Islet precursor cell (in vitro differentiated cells): ENCODE results near the gene GUCA2A.
"Not testable (repeated sequence)": the region's sequence is repeated elsewhere in the genome, so short reads cannot be mapped to it uniquely, and the experiment has no call there.

Source experiments
- DNase-seq: peaks from one replicate; pipeline ENCODE4 v3.0.0-alpha.2; 2018

GUCA2A gene, protein sequence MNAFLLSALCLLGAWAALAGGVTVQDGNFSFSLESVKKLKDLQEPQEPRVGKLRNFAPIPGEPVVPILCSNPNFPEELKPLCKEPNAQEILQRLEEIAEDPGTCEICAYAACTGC

DNA sequence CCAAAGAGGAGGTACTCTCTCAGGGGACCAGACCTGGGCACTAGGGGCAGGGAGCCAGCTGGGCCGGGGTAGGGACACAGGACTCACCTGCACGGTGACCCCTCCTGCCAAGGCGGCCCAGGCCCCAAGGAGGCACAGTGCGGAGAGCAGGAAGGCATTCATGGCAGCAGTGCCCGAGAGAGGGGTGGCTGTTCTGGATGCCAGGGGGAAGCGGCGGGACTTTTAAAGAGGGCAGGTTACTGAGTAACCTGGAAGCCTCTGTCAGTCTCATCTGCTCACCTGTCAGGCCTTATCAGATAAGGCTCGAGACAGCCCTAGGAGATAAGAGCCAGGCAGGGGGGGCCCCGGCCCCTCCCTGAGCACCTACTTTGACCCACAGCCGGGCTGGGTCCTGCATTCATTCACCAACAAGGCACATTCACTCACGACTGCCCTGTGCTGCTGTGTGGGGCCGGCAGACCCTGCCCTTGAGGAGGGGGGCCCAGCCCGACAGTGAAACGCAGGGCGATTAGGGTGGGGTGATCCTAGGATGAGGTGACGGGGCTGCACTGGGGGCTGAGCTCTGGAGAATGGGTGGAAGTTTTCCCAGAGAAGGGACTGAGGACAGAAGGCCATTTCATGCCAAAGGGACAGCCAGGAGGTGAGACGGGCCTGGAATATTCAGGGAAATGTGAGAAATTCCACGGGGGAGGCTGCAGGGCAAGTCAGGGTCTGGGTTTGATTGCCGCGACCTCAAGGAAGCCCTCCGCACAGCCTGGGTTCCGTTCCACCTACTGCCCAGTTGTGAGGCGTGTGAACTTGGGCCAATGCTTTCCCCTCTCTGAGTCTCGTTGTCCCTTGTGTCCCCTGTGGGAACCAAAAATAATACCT lies at the start of gene GUCA2A:
Gene GUCA2A (minus strand): TSS at position 195 of the 870 bp plus-strand sequence. CDS start 33 bp downstream, at position 162.
- DNase-seq, result peak; percentile 51

GRCh38 chr1:42211224-42211623 lies 46.7 kb upstream of the GUCA2A start:
- DNase-seq, result no peak

DNA sequence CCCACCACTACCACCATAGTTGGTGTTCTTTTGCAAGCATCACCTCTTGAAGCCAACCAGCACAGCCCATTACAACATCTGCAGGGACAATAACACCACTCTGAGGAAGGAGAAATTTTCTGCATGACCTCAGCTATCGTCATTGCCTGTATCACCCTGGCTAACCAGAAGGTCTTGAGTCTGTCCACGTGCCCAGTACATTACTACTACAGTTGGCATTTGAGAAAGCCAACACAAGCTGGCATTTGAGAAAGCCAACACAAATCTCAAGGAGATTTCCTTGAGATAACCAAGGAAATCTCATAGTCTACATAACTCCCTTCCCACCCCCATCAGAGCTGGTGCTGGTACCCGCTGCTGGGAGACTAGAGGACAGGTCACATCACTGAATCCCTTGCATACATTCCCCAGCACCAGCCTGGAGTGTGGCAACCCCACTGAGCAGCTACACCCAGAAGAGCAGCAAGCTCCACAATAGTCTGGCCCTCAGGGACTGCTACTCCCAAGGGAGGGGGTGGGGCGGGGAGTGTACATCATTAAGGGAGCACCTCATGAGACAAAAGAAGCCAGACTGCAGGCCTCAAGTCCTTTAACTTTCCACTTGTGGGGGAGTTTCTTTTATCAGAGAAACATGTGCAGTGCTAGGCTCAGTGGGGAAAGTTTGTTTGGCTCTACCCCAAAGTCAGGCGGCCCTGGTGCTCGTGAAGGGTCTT lies 46.0 kb upstream of the GUCA2A start:
- no peak for DNase-seq

DNA sequence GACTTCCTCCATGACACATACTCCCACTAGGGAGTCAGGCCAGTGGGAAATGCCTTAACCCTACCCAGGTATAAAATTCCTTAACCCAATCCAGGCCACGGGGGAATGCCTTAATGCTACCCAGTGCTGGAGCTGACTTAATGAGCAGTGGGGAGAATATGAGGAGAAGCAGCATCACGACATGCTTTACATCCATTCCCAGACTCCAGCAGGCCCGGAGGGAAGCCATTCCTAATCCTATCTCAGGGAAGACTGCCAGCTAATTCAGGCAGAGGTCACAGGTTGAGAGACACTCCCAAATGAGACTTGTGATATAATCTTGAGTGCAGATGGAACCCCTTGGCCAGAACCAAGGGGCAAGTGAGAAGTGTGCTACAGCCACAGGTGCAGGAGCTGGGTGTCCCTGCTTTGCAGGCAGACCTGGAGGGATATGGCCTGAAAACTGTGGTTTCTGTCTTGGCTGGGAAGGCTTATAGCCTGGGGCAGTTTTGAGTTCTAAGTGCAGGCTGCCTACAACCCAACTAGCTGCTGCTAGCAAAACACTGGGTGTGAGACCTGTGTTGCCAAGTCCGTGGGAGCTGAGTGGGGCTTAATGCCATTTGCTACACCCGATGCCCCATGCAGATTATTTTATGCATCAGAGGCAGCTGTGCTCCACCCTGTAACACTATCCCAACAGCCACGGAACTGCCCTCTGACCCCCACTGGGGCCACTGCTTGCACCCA lies 45.1 kb upstream of the GUCA2A start:
- peak; percentile 91 for DNase-seq

DNA sequence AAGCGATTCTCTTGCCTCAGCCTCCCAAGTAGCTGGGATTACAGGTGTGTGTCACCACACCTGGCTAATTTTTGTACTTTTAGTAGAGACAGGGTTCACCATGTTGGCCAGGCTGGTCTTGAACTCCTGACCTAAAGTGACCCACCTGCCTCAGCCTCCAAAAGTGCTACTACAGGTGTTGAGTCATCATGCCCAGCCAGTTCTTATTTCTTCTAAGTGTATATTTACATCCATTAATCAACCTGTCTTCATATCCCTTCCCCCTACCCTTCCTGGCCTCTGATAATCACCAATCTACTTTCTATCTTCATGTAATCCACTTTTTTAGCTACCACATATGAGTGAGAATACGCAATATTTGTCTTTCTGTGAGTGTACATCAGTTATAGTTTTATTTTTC lies 42.4 kb upstream of the GUCA2A start:
- DNase-seq, result not testable (repeated sequence)

- DNase-seq, result peak; percentile 84
Measured at GRCh38 chr1:42206164-42206563, 41.6 kb upstream of the GUCA2A start.

DNA sequence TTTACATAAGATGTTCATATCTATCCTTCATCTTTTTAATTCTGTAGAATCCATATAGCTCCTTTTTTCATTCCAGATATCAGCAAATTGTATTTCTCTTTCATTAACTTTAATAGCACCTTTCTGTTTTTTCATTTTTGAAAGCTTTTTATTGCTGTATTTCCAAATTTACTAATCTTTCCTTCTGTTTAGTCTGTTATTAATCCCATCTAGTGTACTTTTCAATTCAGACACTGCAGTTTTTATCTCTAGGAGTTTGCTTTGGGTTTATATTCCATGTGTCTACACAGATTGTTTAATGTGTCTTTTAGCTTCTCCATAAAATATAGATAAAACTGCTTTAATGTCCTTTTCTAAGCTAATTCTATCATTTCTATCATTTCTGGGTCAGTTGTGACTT lies 37.4 kb upstream of the GUCA2A start:
- no peak for DNase-seq

DNA sequence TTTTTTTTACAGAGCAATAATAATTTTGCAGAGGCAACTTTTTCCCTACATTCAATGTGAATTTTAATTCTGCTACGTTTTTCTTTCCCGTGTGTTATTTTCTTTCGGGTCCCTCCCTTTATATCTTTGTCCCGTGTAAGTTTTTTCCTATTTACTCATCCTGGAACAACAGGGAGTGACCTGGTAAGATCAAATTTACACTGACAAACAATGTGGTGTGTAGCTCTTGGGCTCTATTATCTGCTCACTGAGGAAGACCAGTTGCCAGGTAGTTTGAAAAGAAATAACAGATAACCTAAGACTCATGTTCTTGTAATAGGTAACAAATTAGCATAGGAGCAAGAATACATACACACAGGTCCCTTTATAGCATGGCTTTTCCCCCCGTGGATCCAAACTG lies 33.7 kb upstream of the GUCA2A start:
- no peak for DNase-seq

- peak; percentile 50 for DNase-seq
Measured at GRCh38 chr1:42195841-42196240, 31.3 kb upstream of the GUCA2A start.

DNA sequence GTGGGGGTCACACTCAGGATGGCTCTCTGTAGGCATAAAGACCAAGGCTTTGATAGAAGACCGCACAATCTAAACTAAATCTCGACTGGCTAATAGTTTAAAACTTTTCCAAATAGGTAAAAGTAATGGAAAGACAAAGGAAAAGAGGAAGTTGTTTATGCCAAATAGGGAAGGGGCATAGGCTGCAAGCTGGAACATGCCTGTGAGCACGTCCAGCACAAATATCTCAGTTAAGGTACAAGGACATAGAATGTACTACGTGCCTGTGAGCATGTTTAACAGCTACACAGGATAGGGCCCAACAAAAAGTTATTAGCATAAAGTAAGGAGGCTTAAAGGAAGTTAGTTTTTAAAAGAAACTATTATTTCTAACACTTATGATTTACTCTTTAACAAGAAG lies 27.6 kb upstream of the GUCA2A start:
- DNase-seq, result no peak

DNA sequence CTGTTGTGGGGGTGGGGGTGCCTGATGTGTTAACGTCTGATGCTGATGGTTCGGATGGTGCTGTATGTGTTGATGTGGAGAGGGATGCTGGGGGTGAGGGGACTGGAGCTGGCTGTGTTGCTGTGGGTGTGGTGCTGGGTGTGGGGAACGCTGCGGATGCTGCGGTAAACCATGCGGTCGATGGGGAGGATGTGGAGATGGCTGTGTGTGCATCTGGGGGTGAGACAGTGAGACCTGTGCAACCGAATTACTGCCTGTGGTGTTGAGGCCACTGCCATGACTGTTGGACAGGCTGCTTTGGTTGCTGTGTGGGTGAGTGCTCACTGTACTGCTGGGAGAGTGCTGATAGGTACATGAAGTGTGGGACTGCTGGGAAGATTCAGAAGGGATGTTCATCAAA lies 26.8 kb upstream of the GUCA2A start:
- no peak for DNase-seq

GRCh38 chr1:42189931-42190853 lies 25.6 kb upstream of the GUCA2A start:
- DNase-seq, result no peak

GRCh38 chr1:42186152-42186551 lies 21.6 kb upstream of the GUCA2A start:
- DNase-seq, result no peak

DNA sequence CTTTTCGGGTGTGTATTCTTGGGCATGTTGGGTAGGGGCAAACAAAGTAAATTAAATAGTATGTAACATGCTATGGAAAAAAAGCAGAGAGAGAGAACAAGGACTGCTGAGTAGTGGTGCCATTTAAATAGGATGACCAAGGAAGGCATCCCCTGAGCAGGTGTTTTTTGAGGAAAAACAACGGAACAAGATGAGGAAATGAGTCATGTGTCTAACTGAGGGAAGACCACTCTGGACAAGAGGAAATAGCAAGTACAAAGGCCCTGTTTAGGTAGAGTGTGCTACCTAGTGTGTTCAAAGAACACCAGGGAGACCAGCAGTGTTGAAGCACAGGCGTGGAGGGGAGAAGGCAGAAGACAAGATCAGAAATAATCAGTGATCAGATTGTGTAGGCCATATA lies 20.1 kb upstream of the GUCA2A start:
- DNase-seq, result no peak

DNA sequence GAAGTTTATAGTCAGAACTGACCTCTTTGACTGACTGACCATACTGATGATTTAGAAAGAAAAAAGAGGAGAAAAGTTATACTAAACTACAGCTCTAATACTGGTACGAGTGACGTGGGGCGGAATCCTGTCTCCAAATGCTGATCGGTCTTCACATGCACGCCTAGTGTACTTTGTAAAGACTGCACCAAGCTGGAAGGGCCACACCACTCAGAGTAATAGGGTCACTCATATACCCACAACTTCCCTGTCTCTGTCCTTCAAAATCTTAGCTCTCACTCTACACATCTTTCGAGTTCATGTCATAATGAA lies 19.4 kb upstream of the GUCA2A start:
- DNase-seq, result no peak

- DNase-seq, result no peak
Measured at GRCh38 chr1:42183210-42183956, 18.8 kb upstream of the GUCA2A start.

DNA sequence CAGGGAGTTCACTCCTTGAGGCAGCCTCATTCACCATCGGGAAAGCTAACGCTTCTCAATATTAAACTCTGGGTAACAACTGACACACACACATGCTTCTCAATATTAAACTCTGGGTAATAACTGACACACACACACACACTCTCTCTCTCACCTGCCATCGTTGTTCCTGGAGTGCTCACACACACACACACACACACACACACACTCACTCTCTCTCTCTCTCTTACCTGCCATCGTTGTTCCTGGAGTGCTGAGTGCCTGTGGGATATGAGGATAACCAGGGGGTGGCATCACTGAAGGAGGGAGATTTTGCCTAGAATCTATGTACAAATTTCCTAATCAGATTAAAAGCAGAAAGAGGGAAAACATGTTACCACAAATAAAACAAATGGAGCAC lies 17.1 kb upstream of the GUCA2A start:
- DNase-seq, result no peak

DNA sequence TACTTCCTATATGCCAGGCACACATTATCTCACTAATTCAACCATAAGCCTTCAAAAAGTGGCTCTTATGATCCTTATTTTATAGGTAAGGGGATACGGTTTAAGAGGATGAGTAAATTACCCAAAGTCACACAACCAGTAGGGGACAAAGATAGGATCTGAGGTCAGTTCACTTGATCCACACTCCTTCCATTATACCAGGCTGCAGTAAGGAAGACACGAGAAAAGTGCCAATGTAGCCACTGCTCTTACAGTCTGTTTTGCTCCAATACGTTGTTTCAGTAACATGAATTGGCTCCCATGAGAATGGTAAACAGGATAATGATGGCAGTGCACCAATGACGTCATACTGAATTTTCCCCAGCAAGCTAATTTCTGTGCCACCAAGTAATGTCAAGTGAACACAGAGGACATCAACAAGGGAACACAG lies 15.4 kb upstream of the GUCA2A start:
- DNase-seq, result no peak

DNA sequence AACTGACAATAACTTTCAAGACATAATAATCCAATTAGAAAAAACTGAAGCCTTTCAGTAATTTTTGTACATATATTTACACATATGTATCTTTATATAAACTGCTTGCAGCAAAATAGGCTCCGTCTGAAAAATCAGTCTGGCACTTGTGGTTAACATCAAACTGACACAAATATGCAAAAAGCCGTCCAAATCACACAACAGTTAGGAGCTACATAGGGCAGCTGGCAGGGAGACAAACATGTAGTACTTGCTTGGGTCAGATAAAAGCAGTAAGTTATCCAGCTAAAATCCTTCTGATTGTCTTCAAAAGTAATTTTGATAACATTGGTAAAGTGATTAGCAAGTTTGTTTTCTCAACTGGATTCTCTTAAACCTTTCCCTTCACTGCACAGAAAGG lies 14.7 kb upstream of the GUCA2A start:
- DNase-seq, result no peak

- peak; percentile 77 for DNase-seq
Measured at GRCh38 chr1:42178249-42178648, 13.7 kb upstream of the GUCA2A start.

- DNase-seq, result peak; percentile 83
Measured at GRCh38 chr1:42177541-42177981, 13.0 kb upstream of the GUCA2A start.
